Measurements from ENCODE around the gene OR2A14. TPM values are rescaled to one million over a fixed set of nuclear protein-coding genes. Genes with fewer than 3 reads are reported as not detected.
"Not testable (repeated sequence)": the region's sequence is repeated elsewhere in the genome, so short reads cannot be mapped to it uniquely, and the experiment has no call there.

Gene OR2A14
- total RNA-seq = not detected
- long read RNA-seq = 0 reads

GRCh38 chr7:144122876-144123275 is at the start of gene OR2A14:
OR2A14 (plus strand) TSS chr7:144123176; CDS start chr7:144129113, 5,937 bp downstream.
- no peak for DNase-seq (ENCODE audit: low spot score)

- DNase-seq (ENCODE audit: low spot score) = no peak
Measured at GRCh38 chr7:144074374-144074773, 48.6 kb upstream of the OR2A14 start.

GRCh38 chr7:144085978-144086377 is 37.0 kb upstream of the OR2A14 start, which contains the start of gene OR2A12:
OR2A12 (plus strand) TSS chr7:144086278; CDS start chr7:144095108, 8,830 bp downstream.
- DNase-seq (ENCODE audit: low spot score) = no peak

GRCh38 chr7:144086730-144087129 is 36.2 kb upstream of the OR2A14 start:
- no peak for DNase-seq (ENCODE audit: low spot score)

GRCh38 chr7:144087230-144087629 is 35.7 kb upstream of the OR2A14 start:
- no peak for DNase-seq (ENCODE audit: low spot score)

GRCh38 chr7:144090667-144091066 is 32.3 kb upstream of the OR2A14 start:
- no peak for DNase-seq (ENCODE audit: low spot score)

- no peak for DNase-seq (ENCODE audit: low spot score)
Measured at GRCh38 chr7:144098776-144099175, 24.2 kb upstream of the OR2A14 start.

GRCh38 chr7:144100607-144101006 is 22.4 kb upstream of the OR2A14 start:
- no peak for DNase-seq (ENCODE audit: low spot score)

GRCh38 chr7:144102041-144102440 is 20.9 kb upstream of the OR2A14 start:
- DNase-seq (ENCODE audit: low spot score) = no peak

- no peak for DNase-seq (ENCODE audit: low spot score)
Measured at GRCh38 chr7:144105211-144105610, 17.8 kb upstream of the OR2A14 start.

GRCh38 chr7:144109283-144109682 is 13.7 kb upstream of the OR2A14 start, which contains the start of gene OR2A2:
OR2A2 (plus strand) TSS chr7:144109583; CDS start chr7:144109583, 0 bp downstream.
- no peak for DNase-seq (ENCODE audit: low spot score)

- no peak for DNase-seq (ENCODE audit: low spot score)
Measured at GRCh38 chr7:144110272-144110671, 12.7 kb upstream of the OR2A14 start.

GRCh38 chr7:144113651-144114050 is 9.3 kb upstream of the OR2A14 start:
- DNase-seq (ENCODE audit: low spot score) = no peak

GRCh38 chr7:144118341-144118740 is 4.6 kb upstream of the OR2A14 start:
- no peak for DNase-seq (ENCODE audit: low spot score)

- DNase-seq (ENCODE audit: low spot score) = no peak
Measured at GRCh38 chr7:144127714-144128334, 4.8 kb downstream of the OR2A14 start.

- not testable (repeated sequence) for DNase-seq (ENCODE audit: low spot score)
Measured at GRCh38 chr7:144129601-144130000, 6.6 kb downstream of the OR2A14 start.

- DNase-seq (ENCODE audit: low spot score) = no peak
Measured at GRCh38 chr7:144130730-144131129, 7.8 kb downstream of the OR2A14 start.

GRCh38 chr7:144132262-144132661 is 9.3 kb downstream of the OR2A14 start:
- no peak for DNase-seq (ENCODE audit: low spot score)

- no peak for DNase-seq (ENCODE audit: low spot score)
Measured at GRCh38 chr7:144133307-144133706, 10.3 kb downstream of the OR2A14 start.

- no peak for DNase-seq (ENCODE audit: low spot score)
Measured at GRCh38 chr7:144134116-144134515, 11.1 kb downstream of the OR2A14 start.

- DNase-seq (ENCODE audit: low spot score) = no peak
Measured at GRCh38 chr7:144137501-144137900, 14.5 kb downstream of the OR2A14 start.

GRCh38 chr7:144142187-144142586 is 19.2 kb downstream of the OR2A14 start:
- no peak for DNase-seq (ENCODE audit: low spot score)

- DNase-seq (ENCODE audit: low spot score) = no peak
Measured at GRCh38 chr7:144144426-144144825, 21.4 kb downstream of the OR2A14 start.

Measured in mesenteric fat pad (tissue), 1 donor.